SK-N-SH (cell line): Measurements from ENCODE around the gene LENG8. TPM values are rescaled to one million over a fixed set of nuclear protein-coding genes. Genes with fewer than 3 reads are reported as not detected.

Experiments
- CTCF ChIA-PET: fragments of 300-600, 350-600 bp; formaldehyde crosslinking; extraction: SDS; loops from one replicate; lab custom pipeline; 2021; lab: Yijun Ruan, JAX
- POLR2A ChIA-PET: fragments of 350-600 bp; sonication (Branson Sonifier 250); formaldehyde crosslinking; extraction: SDS; loops from one replicate; lab custom pipeline; 2020; ENCODE audit warnings: antibody characterized with exemption, inconsistent platforms; lab: Yijun Ruan, JAX
- DNase-seq: peaks from one replicate; pipeline ENCODE4 v3.0.0; 2012
- H2AFZ ChIP-seq: fragments of 200-600 bp; sonication (generic); 2 replicates; pipeline ENCODE4 v1.8.1; 2016; ENCODE audit warnings: antibody characterized with exemption, mild to moderate bottlenecking, low read depth
- H3F3A ChIP-seq: fragments of 200-600 bp; sonication (generic); replicated peaks from 2 replicates; pipeline ENCODE3; 2016; ENCODE audit warnings: antibody characterized with exemption, mild to moderate bottlenecking; ENCODE audit not compliant: insufficient read depth
- H3K27ac ChIP-seq, 2 experiments: fragments of 200-500 bp in 1 of 2; fragments of 200-600 bp in 1 of 2; sonication (Bioruptor generic) in 1 of 2; sonication (generic), shearing (Covaris generic) in 1 of 2; 2 replicates each; pipeline versions ENCODE4 v1.5.1 to v1.6.1; 2014 to 2016; ENCODE audit warnings: low read depth in 2 of 2, inconsistent platforms in 1 of 2, low read length in 1 of 2, mild to moderate bottlenecking in 1 of 2, mixed read lengths in 1 of 2
- H3K27me3 ChIP-seq: fragments of 200-600 bp; sonication (generic), shearing (Covaris generic); 2 replicates; pipeline ENCODE4 v1.6.1; 2016; ENCODE audit warnings: mixed run types; ENCODE audit not compliant: insufficient read depth
- H3K36me3 ChIP-seq, 2 experiments: fragments of 200-500 bp in 1 of 2; fragments of 200-600 bp in 1 of 2; sonication (Bioruptor generic) in 1 of 2; sonication (generic) in 1 of 2; replicated peaks in 1 of 2; 2 replicates each; pipeline versions ENCODE3 to v1.5.1; 2014 to 2016; ENCODE audit warnings: low read length in 1 of 2, mild to moderate bottlenecking in 1 of 2; ENCODE audit not compliant: insufficient read depth in 2 of 2, control insufficient read depth in 1 of 2
- H3K4me1 ChIP-seq, 2 experiments: fragments of 200-500 bp in 1 of 2; fragments of 200-600 bp in 1 of 2; sonication (Bioruptor generic) in 1 of 2; sonication (generic), shearing (Covaris generic) in 1 of 2; 2 replicates each; pipeline versions ENCODE4 v1.5.1 to v1.6.1; 2014 to 2016; ENCODE audit warnings: low read depth in 1 of 2, low read length in 1 of 2, mixed run types in 1 of 2; ENCODE audit not compliant: insufficient read depth in 2 of 2, control insufficient read depth in 1 of 2
- H3K4me2 ChIP-seq: fragments of 200-600 bp; sonication (generic), shearing (Covaris generic); 2 replicates; pipeline ENCODE4 v1.6.1; 2017; ENCODE audit warnings: mixed run types
- H3K4me3 ChIP-seq, 2 experiments: fragments of 200-500 bp in 1 of 2; fragments of 200-600 bp in 1 of 2; sonication (Bioruptor generic) in 1 of 2; sonication (generic), shearing (Covaris generic) in 1 of 2; 2 replicates each; pipeline versions ENCODE4 v1.5.1 to v1.8.1; 2014 to 2016; ENCODE audit warnings: low read depth in 2 of 2, inconsistent platforms in 1 of 2, low read length in 1 of 2, mild to moderate bottlenecking in 1 of 2, mixed read lengths in 1 of 2, moderate library complexity in 1 of 2
- H3K79me2 ChIP-seq: fragments of 200-600 bp; sonication (generic); 2 replicates; pipeline ENCODE4 v1.8.1; 2017; ENCODE audit warnings: mild to moderate bottlenecking; ENCODE audit not compliant: insufficient read depth
- H3K9ac ChIP-seq: fragments of 200-600 bp; sonication (generic); 2 replicates; pipeline ENCODE4 v1.6.1; 2017; ENCODE audit warnings: mixed run types
- H3K9me2 ChIP-seq: fragments of 200-600 bp; sonication (generic); 2 replicates; pipeline ENCODE4 v1.6.1; 2017; ENCODE audit warnings: mixed run types
- H3K9me3 ChIP-seq: fragments of 200-600 bp; sonication (generic); 2 replicates; pipeline ENCODE4 v1.6.1; 2017; ENCODE audit warnings: mixed run types, mild to moderate bottlenecking, moderate library complexity
- H4K20me1 ChIP-seq: fragments of 200-600 bp; sonication (generic); 2 replicates; pipeline ENCODE4 v1.6.1; 2017; ENCODE audit warnings: mild to moderate bottlenecking, mixed run types; ENCODE audit not compliant: insufficient read depth
- CHD2 ChIP-seq: fragments of 150-350 bp; IDR thresholded peaks from 2 replicates; pipeline ENCODE4 v1.6.1; 2018; ENCODE audit warnings: low read length; ENCODE audit not compliant: partially characterized antibody
- EZH2phosphoT487 ChIP-seq: fragments of 200-600 bp; sonication (generic); IDR thresholded peaks from 2 replicates; pipeline ENCODE4 v1.6.1; 2017; ENCODE audit warnings: low read depth, mixed run types, mild to moderate bottlenecking, antibody characterized with exemption, moderate library complexity, borderline replicate concordance
- FOSL2 ChIP-seq: IDR thresholded peaks from 2 replicates; pipeline ENCODE4 v1.4.0; 2012; ENCODE audit warnings: low read depth, mild to moderate bottlenecking, moderate library complexity, borderline replicate concordance
- FOXJ3 ChIP-seq: sonication (generic); formaldehyde crosslinking; IDR thresholded peaks from 2 replicates; pipeline ENCODE4 v1.5.1; 2020; ENCODE audit warnings: mild to moderate bottlenecking, missing genetic modification reagents
- IRF3 ChIP-seq: fragments of 150-350 bp; IDR thresholded peaks from 2 replicates; pipeline ENCODE4 v1.6.1; 2016; ENCODE audit warnings: mild to moderate bottlenecking, low read depth, low read length
- MAX ChIP-seq: IDR thresholded peaks from 2 replicates; pipeline ENCODE4 v1.4.0; 2012; ENCODE audit warnings: low read depth
- MXI1 ChIP-seq: IDR thresholded peaks from 2 replicates; pipeline ENCODE4 v1.6.1; 2012; ENCODE audit warnings: mild to moderate bottlenecking, low read depth, low read length, improper control_type of control experiment
- NFIC ChIP-seq: IDR thresholded peaks from 2 replicates; pipeline ENCODE4 v1.4.0; 2012; ENCODE audit warnings: borderline replicate concordance
- POLR2AphosphoS5 ChIP-seq: IDR thresholded peaks from 2 replicates; pipeline ENCODE4 v1.6.1; 2012; ENCODE audit warnings: low read depth, low read length
- REST ChIP-seq: IDR thresholded peaks from 2 replicates; pipeline ENCODE4 v1.6.1; 2012; ENCODE audit warnings: mild to moderate bottlenecking, low read depth, low read length, moderate library complexity
- RFX5 ChIP-seq: IDR thresholded peaks from 2 replicates; pipeline ENCODE4 v1.6.1; 2012; ENCODE audit warnings: mild to moderate bottlenecking, improper control_type of control experiment, low read length
- TCF12 ChIP-seq: IDR thresholded peaks from 2 replicates; pipeline ENCODE4 v1.4.0; 2012
- ZBTB33 ChIP-seq: IDR thresholded peaks from 2 replicates; pipeline ENCODE4 v1.4.0; 2012; ENCODE audit warnings: low read depth, borderline replicate concordance
- WGBS: methylation state at CpG from one replicate; pipeline ENCODE4 v1.1.6; 2017; ENCODE audit warnings: low lambda C conversion rate; 5-methylcytosine and 5-hydroxymethylcytosine counted together
- polyA plus RNA-seq, 3 experiments: library from polyadenylated mRNA; depleted of rRNA; stranded (reverse); fragments of >200 nt; gene quantifications; 2 replicates each; pipeline ENCODE4 v1.2.3, GENCODE V29; 2012

LENG8 gene
- polyA plus RNA-seq, 1 of the 3 experiments (the other 2 are of a cell fraction): 84.0 TPM

GRCh38 chr19:54429545-54430227 is 19.3 kb upstream of the LENG8 start:
- WGBS: 16% methylated on average over 11 of the region's 13 CpGs
- DNase-seq: peak; percentile 66
- peaks cover 56% of the 10 kb centered on the region for H3K27me3 ChIP-seq
- H3K4me2 ChIP-seq: no peak overlapping the region
- H3K4me1 ChIP-seq: peaks cover 0 to 12% of the 10 kb centered on the region in 2 experiments; a peak in 1 of 4 replicates
- POLR2A ChIA-PET: interaction anchor here (1.2 kb wide), 1 partner anchor 19 kb away, joined by 4 read pairs; the partner anchor contains the start of gene LENG8
- H3K9me2 ChIP-seq: no peaks in the 10 kb centered on the region
- no peak overlapping the region for H3K4me3 ChIP-seq
- no peak overlapping the region for H2AFZ ChIP-seq
- TF ChIP-seq FOXJ3 (CRISPR knock-in tag): no peak
- TF ChIP-seq POLR2AphosphoS5: no peak
- no peak for TF ChIP-seq RFX5
- no peak for TF ChIP-seq FOSL2
- TF ChIP-seq ZBTB33: no peak
- no peak for TF ChIP-seq IRF3
- TF ChIP-seq NFIC: no peak
- TF ChIP-seq EZH2phosphoT487: no peak
- TF ChIP-seq MXI1: no peak
- no peak for TF ChIP-seq MAX
- TF ChIP-seq REST: no peak
- no peak for TF ChIP-seq CHD2
- TF ChIP-seq TCF12: no peak
- no peaks in the 10 kb centered on the region for H3F3A ChIP-seq
- H3K9ac ChIP-seq: no peak overlapping the region
- H3K79me2 ChIP-seq: no peaks in the 10 kb centered on the region
- CTCF ChIA-PET: interaction anchor here (1.0 to 2.0 kb wide), 5 partner anchors 9 to 105 kb away, joined by 3 to 9 read pairs (median 4); no protein-coding TSS in a partner anchor
- no peak overlapping the region for H3K27ac ChIP-seq
- H3K9me3 ChIP-seq: no peaks in the 10 kb centered on the region
- 0 out of 2 replicates have a peak, but pooled peaks cover under 1% of the 10 kb centered on the region for H4K20me1 ChIP-seq
- no peaks in the 10 kb centered on the region for H3K36me3 ChIP-seq
